Measurements from ENCODE around the gene FBXL13. TPM values are rescaled to one million over a fixed set of nuclear protein-coding genes. Genes with fewer than 3 reads are reported as not detected.

FBXL13 gene
- total and polyA plus RNA-seq, 2 experiments from 2014 or later: 1.2 to 2.5 TPM

DNA sequence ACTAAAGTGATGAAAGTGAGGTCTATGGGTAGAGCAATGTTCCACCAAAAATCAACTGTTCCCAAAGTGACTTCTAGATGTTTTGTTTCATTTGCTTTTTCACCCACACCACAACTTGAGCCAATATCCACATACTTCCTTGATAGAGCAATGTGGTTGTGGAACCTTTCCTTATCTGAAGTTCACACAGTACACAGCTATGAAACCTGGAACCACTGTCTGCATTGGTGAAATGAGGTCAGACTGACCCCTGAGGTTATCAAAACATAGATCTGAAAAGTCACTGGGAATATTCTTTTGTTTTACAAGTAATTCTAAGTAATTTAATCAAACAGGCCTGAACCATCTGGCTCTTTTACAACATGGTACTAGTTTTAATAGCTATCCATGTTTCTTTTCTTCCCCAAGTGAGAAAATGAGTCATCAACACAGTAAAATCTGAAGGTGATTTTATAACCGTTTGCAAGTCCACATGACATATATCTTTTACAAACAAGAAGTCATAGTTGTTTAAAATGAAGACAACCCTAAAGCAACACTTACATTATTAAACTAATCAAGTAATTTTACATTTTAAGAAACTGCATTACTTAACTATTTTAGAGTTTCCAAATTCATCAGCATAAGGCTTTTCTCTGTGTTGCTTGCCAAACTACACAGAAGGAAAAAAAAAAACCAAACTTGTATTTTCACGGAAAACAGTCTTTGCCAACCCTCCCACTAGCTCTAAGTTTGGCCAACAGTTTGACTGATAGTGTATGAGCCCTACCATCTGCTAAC lies 81.5 kb downstream of the FBXL13 start:
- Histone ChIP-seq H3K27ac (ENCODE audit: low read depth) (no peak overlapping the region; the same call in 1 of the 2 replicates), H4K20me1 (replicated peaks; ENCODE audit: insufficient read depth) (no peaks in the 10 kb centered on the region), H3K9me2 (ENCODE audit: insufficient read depth) (0 out of 2 replicates have a peak, but pooled peaks cover 7% of the 10 kb centered on the region), H3K4me3 (no peak overlapping the region), H3K27me3 (ENCODE audit: insufficient read depth) (no peaks in the 10 kb centered on the region), H3K4me2 (no peak overlapping the region), H3K4me1 (ENCODE audit: insufficient read depth) (no peaks in the 10 kb centered on the region), H3K36me3 (ENCODE audit: insufficient read depth) (no peaks in the 10 kb centered on the region), H3K79me2 (replicated peaks; ENCODE audit: insufficient read depth) (no peaks in the 10 kb centered on the region), H2AFZ (peak overlapping the region; percentile 78; the same call in 1 of the 2 replicates), H3F3A (replicated peaks; ENCODE audit: low read depth) (no peaks in the 10 kb centered on the region)
- Mint-ChIP-seq H3K4me1 (no peaks in the 10 kb centered on the region), H3K4me3 (no peak overlapping the region), H3K27ac (no peak overlapping the region), H3K27me3 (ENCODE audit: insufficient read depth, low read depth, poor library complexity) (peaks cover 3% of the 10 kb centered on the region), H3K36me3 (ENCODE audit: low read depth) (no peaks in the 10 kb centered on the region), H3K9me3 (no peaks in the 10 kb centered on the region; the same call in 2 of the 3 replicates)
- DNase-seq (ENCODE audit: low spot score) (no peak), ATAC-seq (no peak)
- TF ChIP-seq EZH2phosphoT487 (IDR thresholded peaks at IDR 0.05; ENCODE audit: unreplicated experiment) (no peak), POLR2AphosphoS5 (IDR thresholded peaks at IDR 0.05; ENCODE audit: low read depth) (no peak), JUNB (IDR thresholded peaks at IDR 0.05; ENCODE audit: unreplicated experiment) (no peak), CREB1 (CRISPR knock-in tag; IDR thresholded peaks at IDR 0.05; ENCODE audit: low read depth) (no peak), EZH2 (IDR thresholded peaks at IDR 0.05; ENCODE audit: low read depth, unreplicated experiment) (no peak), ZNF331 (CRISPR knock-in tag; IDR thresholded peaks at IDR 0.05; ENCODE audit: low read depth) (no peak), NANOG (IDR thresholded peaks at IDR 0.05; ENCODE audit: borderline replicate concordance) (no peak), ZNF114 (CRISPR knock-in tag; IDR thresholded peaks at IDR 0.05) (no peak), STAT1 (IDR thresholded peaks at IDR 0.05; ENCODE audit: unreplicated experiment) (no peak)
- TF ChIP-seq, protein P1, sequence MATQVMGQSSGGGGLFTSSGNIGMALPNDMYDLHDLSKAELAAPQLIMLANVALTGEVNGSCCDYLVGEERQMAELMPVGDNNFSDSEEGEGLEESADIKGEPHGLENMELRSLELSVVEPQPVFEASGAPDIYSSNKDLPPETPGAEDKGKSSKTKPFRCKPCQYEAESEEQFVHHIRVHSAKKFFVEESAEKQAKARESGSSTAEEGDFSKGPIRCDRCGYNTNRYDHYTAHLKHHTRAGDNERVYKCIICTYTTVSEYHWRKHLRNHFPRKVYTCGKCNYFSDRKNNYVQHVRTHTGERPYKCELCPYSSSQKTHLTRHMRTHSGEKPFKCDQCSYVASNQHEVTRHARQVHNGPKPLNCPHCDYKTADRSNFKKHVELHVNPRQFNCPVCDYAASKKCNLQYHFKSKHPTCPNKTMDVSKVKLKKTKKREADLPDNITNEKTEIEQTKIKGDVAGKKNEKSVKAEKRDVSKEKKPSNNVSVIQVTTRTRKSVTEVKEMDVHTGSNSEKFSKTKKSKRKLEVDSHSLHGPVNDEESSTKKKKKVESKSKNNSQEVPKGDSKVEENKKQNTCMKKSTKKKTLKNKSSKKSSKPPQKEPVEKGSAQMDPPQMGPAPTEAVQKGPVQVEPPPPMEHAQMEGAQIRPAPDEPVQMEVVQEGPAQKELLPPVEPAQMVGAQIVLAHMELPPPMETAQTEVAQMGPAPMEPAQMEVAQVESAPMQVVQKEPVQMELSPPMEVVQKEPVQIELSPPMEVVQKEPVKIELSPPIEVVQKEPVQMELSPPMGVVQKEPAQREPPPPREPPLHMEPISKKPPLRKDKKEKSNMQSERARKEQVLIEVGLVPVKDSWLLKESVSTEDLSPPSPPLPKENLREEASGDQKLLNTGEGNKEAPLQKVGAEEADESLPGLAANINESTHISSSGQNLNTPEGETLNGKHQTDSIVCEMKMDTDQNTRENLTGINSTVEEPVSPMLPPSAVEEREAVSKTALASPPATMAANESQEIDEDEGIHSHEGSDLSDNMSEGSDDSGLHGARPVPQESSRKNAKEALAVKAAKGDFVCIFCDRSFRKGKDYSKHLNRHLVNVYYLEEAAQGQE (IDR thresholded peaks at IDR 0.05; ENCODE audit: unreplicated experiment): no peak
- TF ChIP-seq, protein P2, sequence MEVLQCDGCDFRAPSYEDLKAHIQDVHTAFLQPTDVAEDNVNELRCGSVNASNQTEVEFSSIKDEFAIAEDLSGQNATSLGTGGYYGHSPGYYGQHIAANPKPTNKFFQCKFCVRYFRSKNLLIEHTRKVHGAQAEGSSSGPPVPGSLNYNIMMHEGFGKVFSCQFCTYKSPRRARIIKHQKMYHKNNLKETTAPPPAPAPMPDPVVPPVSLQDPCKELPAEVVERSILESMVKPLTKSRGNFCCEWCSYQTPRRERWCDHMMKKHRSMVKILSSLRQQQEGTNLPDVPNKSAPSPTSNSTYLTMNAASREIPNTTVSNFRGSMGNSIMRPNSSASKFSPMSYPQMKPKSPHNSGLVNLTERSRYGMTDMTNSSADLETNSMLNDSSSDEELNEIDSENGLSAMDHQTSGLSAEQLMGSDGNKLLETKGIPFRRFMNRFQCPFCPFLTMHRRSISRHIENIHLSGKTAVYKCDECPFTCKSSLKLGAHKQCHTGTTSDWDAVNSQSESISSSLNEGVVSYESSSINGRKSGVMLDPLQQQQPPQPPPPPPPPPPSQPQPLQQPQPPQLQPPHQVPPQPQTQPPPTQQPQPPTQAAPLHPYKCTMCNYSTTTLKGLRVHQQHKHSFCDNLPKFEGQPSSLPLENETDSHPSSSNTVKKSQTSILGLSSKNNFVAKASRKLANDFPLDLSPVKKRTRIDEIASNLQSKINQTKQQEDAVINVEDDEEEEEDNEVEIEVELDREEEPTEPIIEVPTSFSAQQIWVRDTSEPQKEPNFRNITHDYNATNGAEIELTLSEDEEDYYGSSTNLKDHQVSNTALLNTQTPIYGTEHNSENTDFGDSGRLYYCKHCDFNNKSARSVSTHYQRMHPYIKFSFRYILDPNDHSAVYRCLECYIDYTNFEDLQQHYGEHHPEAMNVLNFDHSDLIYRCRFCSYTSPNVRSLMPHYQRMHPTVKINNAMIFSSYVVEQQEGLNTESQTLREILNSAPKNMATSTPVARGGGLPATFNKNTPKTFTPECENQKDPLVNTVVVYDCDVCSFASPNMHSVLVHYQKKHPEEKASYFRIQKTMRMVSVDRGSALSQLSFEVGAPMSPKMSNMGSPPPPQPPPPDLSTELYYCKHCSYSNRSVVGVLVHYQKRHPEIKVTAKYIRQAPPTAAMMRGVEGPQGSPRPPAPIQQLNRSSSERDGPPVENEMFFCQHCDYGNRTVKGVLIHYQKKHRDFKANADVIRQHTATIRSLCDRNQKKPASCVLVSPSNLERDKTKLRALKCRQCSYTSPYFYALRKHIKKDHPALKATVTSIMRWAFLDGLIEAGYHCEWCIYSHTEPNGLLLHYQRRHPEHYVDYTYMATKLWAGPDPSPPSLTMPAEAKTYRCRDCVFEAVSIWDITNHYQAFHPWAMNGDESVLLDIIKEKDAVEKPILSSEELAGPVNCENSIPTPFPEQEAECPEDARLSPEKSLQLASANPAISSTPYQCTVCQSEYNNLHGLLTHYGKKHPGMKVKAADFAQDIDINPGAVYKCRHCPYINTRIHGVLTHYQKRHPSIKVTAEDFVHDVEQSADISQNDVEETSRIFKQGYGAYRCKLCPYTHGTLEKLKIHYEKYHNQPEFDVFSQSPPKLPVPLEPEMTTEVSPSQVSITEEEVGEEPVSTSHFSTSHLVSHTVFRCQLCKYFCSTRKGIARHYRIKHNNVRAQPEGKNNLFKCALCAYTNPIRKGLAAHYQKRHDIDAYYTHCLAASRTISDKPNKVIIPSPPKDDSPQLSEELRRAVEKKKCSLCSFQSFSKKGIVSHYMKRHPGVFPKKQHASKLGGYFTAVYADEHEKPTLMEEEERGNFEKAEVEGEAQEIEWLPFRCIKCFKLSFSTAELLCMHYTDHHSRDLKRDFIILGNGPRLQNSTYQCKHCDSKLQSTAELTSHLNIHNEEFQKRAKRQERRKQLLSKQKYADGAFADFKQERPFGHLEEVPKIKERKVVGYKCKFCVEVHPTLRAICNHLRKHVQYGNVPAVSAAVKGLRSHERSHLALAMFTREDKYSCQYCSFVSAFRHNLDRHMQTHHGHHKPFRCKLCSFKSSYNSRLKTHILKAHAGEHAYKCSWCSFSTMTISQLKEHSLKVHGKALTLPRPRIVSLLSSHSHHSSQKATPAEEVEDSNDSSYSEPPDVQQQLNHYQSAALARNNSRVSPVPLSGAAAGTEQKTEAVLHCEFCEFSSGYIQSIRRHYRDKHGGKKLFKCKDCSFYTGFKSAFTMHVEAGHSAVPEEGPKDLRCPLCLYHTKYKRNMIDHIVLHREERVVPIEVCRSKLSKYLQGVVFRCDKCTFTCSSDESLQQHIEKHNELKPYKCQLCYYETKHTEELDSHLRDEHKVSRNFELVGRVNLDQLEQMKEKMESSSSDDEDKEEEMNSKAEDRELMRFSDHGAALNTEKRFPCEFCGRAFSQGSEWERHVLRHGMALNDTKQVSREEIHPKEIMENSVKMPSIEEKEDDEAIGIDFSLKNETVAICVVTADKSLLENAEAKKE (CRISPR knock-in tag; IDR thresholded peaks at IDR 0.05): no peak
- TF ChIP-seq, protein P3, sequence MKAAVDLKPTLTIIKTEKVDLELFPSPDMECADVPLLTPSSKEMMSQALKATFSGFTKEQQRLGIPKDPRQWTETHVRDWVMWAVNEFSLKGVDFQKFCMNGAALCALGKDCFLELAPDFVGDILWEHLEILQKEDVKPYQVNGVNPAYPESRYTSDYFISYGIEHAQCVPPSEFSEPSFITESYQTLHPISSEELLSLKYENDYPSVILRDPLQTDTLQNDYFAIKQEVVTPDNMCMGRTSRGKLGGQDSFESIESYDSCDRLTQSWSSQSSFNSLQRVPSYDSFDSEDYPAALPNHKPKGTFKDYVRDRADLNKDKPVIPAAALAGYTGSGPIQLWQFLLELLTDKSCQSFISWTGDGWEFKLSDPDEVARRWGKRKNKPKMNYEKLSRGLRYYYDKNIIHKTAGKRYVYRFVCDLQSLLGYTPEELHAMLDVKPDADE (IDR thresholded peaks at IDR 0.05): no peak
- TF ChIP-seq, protein P4, sequence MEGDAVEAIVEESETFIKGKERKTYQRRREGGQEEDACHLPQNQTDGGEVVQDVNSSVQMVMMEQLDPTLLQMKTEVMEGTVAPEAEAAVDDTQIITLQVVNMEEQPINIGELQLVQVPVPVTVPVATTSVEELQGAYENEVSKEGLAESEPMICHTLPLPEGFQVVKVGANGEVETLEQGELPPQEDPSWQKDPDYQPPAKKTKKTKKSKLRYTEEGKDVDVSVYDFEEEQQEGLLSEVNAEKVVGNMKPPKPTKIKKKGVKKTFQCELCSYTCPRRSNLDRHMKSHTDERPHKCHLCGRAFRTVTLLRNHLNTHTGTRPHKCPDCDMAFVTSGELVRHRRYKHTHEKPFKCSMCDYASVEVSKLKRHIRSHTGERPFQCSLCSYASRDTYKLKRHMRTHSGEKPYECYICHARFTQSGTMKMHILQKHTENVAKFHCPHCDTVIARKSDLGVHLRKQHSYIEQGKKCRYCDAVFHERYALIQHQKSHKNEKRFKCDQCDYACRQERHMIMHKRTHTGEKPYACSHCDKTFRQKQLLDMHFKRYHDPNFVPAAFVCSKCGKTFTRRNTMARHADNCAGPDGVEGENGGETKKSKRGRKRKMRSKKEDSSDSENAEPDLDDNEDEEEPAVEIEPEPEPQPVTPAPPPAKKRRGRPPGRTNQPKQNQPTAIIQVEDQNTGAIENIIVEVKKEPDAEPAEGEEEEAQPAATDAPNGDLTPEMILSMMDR (conservative IDR thresholded peaks at IDR 0.05; ENCODE audit: low read depth in 2 of 2): no peak

All from GM23338 (cell line).